Measurements from ENCODE around the gene EIF4H. TPM values are rescaled to one million over a fixed set of nuclear protein-coding genes. Genes with fewer than 3 reads are reported as not detected.

Gene EIF4H
- polyA plus RNA-seq, 2 of the 4 experiments (the other 2 are of a cell fraction): 361 to 364 TPM

DNA sequence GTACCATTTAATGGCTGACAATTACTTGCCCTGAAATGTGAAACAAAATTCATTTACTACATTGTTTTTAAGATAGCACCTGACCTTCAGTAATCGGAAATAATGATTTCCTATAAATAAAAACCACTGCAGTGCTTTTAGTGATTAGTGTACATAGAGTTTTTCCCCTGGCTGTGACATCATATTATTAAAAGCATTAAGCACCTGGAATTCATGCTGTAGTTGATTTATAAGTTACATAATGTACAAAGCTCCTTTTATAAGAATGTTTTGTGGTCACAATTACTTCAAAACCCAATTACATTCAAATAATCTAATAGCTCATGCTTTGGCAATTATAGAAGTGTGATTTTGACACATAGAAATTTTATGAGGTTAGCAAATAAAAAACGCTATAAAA lies 44.3 kb upstream of the EIF4H start:
- Histone ChIP-seq H3K27ac (no peak overlapping the region), H3K4me1 (no peaks in the 10 kb centered on the region), H3K4me3 (no peak overlapping the region), H3K9me3 (no peaks in the 10 kb centered on the region), H3K4me2 (no peak overlapping the region)
- WGBS (ENCODE audit: missing lambda C conversion rate): 44% methylated on average over 2 of the region's 2 CpGs
- POLR2A ChIA-PET: no interaction called here
- FAIRE-seq (no peak), DNase-seq (ENCODE audit: low read depth in 1 of 2, low spot score in 1 of 2) (no peak), ATAC-seq (no peak)
- CTCF ChIA-PET: interaction anchor here (1.4 to 1.5 kb wide), 2 partner anchors 10 to 61 kb away, joined by 3 to 5 read pairs; no protein-coding TSS in a partner anchor
- TF ChIP-seq HEYL (CRISPR knock-in tag; IDR thresholded peaks at IDR 0.05) (no peak), CHD2 (IDR thresholded peaks at IDR 0.05; ENCODE audit: low read length, partially characterized antibody) (no peak)

DNA sequence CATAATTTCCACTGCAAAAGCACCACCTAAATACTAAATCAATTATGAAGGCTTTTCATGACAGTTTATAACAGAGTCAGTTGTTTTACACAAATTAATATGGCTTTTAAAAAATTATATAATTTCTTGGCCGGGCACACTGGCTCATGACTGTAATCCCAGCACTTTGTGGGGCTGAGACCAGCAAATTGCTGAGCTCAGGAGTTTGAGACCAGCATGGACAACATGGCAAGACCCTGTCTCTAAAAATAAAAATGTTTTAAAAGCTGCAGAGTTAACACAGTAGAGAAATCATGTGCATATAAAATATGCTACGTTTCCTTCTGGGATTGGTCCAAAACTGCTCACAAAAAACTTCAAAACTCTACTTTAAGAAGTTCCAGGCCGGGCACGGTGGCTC lies 43.6 kb upstream of the EIF4H start:
- Histone ChIP-seq H3K4me1 (no peaks in the 10 kb centered on the region), H3K4me3 (no peak overlapping the region), H3K4me2 (no peak overlapping the region), H3K9me3 (no peaks in the 10 kb centered on the region), H3K27ac (no peak overlapping the region)
- DNase-seq (ENCODE audit: low read depth in 1 of 2, low spot score in 1 of 2) (no peak), ATAC-seq (no peak), FAIRE-seq (no peak)
- ChIA-PET CTCF (interaction anchor here (1.5 kb wide), 2 partner anchors 9 to 10 kb away, joined by 3 to 5 read pairs; no protein-coding TSS in a partner anchor), POLR2A (no interaction called here)
- TF ChIP-seq, protein P1, sequence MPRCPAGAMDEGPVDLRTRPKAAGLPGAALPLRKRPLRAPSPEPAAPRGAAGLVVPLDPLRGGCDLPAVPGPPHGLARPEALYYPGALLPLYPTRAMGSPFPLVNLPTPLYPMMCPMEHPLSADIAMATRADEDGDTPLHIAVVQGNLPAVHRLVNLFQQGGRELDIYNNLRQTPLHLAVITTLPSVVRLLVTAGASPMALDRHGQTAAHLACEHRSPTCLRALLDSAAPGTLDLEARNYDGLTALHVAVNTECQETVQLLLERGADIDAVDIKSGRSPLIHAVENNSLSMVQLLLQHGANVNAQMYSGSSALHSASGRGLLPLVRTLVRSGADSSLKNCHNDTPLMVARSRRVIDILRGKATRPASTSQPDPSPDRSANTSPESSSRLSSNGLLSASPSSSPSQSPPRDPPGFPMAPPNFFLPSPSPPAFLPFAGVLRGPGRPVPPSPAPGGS (IDR thresholded peaks at IDR 0.05): no peak
- TF ChIP-seq, protein P2, sequence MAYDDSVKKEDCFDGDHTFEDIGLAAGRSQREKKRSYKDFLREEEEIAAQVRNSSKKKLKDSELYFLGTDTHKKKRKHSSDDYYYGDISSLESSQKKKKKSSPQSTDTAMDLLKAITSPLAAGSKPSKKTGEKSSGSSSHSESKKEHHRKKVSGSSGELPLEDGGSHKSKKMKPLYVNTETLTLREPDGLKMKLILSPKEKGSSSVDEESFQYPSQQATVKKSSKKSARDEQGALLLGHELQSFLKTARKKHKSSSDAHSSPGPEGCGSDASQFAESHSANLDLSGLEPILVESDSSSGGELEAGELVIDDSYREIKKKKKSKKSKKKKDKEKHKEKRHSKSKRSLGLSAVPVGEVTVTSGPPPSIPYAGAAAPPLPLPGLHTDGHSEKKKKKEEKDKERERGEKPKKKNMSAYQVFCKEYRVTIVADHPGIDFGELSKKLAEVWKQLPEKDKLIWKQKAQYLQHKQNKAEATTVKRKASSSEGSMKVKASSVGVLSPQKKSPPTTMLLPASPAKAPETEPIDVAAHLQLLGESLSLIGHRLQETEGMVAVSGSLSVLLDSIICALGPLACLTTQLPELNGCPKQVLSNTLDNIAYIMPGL (CRISPR knock-in tag; IDR thresholded peaks at IDR 0.05; ENCODE audit: borderline replicate concordance): no peak
- TF ChIP-seq FOSL2 (IDR thresholded peaks at IDR 0.05) (no peak), FOSL2 (CRISPR knock-in tag; IDR thresholded peaks at IDR 0.05) (no peak), PHF8 (IDR thresholded peaks at IDR 0.05; ENCODE audit: borderline replicate concordance, low read depth) (no peak), CBX2 (IDR thresholded peaks at IDR 0.05; ENCODE audit: borderline replicate concordance, low read depth) (no peak), MAFK (IDR thresholded peaks at IDR 0.05; ENCODE audit: partially characterized antibody) (peak; percentile 42), JUNB (IDR thresholded peaks at IDR 0.05) (no peak)
- TF ChIP-seq, protein P3, sequence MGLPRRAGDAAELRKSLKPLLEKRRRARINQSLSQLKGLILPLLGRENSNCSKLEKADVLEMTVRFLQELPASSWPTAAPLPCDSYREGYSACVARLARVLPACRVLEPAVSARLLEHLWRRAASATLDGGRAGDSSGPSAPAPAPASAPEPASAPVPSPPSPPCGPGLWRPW (IDR thresholded peaks at IDR 0.05): no peak
- 75% methylated on average over 4 of the region's 4 CpGs for WGBS (ENCODE audit: missing lambda C conversion rate)

DNA sequence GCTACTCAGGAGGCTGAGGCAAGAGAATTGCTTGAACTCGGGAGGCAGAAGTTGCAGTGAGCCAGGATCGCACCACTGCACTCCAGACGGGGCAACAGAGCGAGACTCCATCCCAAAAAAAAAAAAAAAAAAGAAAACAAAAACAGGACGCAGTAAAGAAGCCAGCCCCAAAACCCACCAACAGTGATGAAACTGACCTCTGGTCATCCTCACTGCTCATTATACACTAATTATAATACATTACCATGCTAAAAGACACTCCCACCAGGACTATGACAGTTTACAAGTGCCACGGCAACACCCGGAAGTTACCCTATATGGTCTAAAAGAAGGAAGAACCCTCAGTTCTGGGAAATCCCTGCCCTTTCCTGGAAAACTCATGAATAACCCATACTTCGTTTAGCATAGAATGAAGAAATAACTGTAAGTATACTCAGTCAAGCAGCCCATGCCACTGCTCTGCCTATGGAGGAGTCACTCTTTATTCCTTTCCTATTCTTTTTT lies 40.0 kb upstream of the EIF4H start:
- DNase-seq (ENCODE audit: low read depth in 1 of 2, low spot score in 1 of 2): no peak
- POLR2A ChIA-PET: no interaction called here
- Histone ChIP-seq H3K4me3 (no peak overlapping the region), H3K9me3 (no peaks in the 10 kb centered on the region), H3K4me1 (no peaks in the 10 kb centered on the region), H3K27ac (no peak overlapping the region), H3K4me2 (no peak overlapping the region)
- no peak for FAIRE-seq
- WGBS (ENCODE audit: missing lambda C conversion rate): 85% methylated on average over 8 of the region's 8 CpGs
- ATAC-seq: no peak
- CTCF ChIA-PET: interaction anchor here (2.0 kb wide), 1 partner anchor 66 kb away, joined by 4 read pairs; no protein-coding TSS in a partner anchor
- TF ChIP-seq CEBPB (IDR thresholded peaks at IDR 0.05) (no peak), EHMT2 (IDR thresholded peaks at IDR 0.05; ENCODE audit: low read depth) (no peak), CHD4 (IDR thresholded peaks at IDR 0.05; ENCODE audit: borderline replicate concordance) (no peak), RFX5 (IDR thresholded peaks at IDR 0.05) (no peak), MYC (IDR thresholded peaks at IDR 0.05; ENCODE audit: borderline replicate concordance, low read length) (no peak), HOXB13 (CRISPR knock-in tag; IDR thresholded peaks at IDR 0.05; ENCODE audit: low read depth) (no peak), PHF8 (IDR thresholded peaks at IDR 0.05; ENCODE audit: borderline replicate concordance, low read depth) (no peak), RCOR1 (IDR thresholded peaks at IDR 0.05; ENCODE audit: low read depth, low read length) (no peak), TFCP2L1 (CRISPR knock-in tag; IDR thresholded peaks at IDR 0.05) (no peak), HEYL (CRISPR knock-in tag; IDR thresholded peaks at IDR 0.05) (no peak), SREBF2 (IDR thresholded peaks at IDR 0.05) (no peak), MAFK (IDR thresholded peaks at IDR 0.05; ENCODE audit: partially characterized antibody) (no peak), ESRRA (IDR thresholded peaks at IDR 0.05; ENCODE audit: borderline replicate concordance, low read length) (no peak), GATA3 (IDR thresholded peaks at IDR 0.05; ENCODE audit: borderline replicate concordance) (no peak), ZC3H11A (IDR thresholded peaks at IDR 0.05) (no peak), EP300 (IDR thresholded peaks at IDR 0.05) (no peak), ZNF302 (CRISPR knock-in tag; IDR thresholded peaks at IDR 0.05) (no peak), KDM5A (IDR thresholded peaks at IDR 0.05) (no peak)
- TF ChIP-seq, protein P4, sequence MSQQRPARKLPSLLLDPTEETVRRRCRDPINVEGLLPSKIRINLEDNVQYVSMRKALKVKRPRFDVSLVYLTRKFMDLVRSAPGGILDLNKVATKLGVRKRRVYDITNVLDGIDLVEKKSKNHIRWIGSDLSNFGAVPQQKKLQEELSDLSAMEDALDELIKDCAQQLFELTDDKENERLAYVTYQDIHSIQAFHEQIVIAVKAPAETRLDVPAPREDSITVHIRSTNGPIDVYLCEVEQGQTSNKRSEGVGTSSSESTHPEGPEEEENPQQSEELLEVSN (IDR thresholded peaks at IDR 0.05; ENCODE audit: borderline replicate concordance, low read depth): no peak
